Ramos (cell line): ENCODE data around the gene PTPA.
"Not testable (repeated sequence)": the region's sequence is repeated elsewhere in the genome, so short reads cannot be mapped to it uniquely, and the experiment has no call there.

ENCODE experiments used
- in situ Hi-C: fragments of 300-500 bp; cut with MboI; formaldehyde crosslinking; loops from one replicate; pipeline ENCODE4 v1.14.3; 2022; ENCODE audit warnings: low sequenced_read_pairs; ENCODE audit not compliant: unreplicated experiment

The PTPA gene

GRCh38 chr9:129108083-129108804 is 3.0 kb upstream of the PTPA start:
- in situ Hi-C loops: no loop called here

GRCh38 chr9:129108805-129109536 is 2.2 kb upstream of the PTPA start:
- in situ Hi-C loops: no loop called here

GRCh38 chr9:129109537-129109903 is 1.7 kb upstream of the PTPA start:
- in situ Hi-C loops: no loop called here

GRCh38 chr9:129109952-129110739 is 1.1 kb upstream of the PTPA start:
- in situ Hi-C loops: no loop called here

- in situ Hi-C loops: no loop called here
Observed at GRCh38 chr9:129111528-129112151, 425 bp downstream of the PTPA start.

GRCh38 chr9:129112526-129112925 is 1.3 kb downstream of the PTPA start:
- in situ Hi-C loops: not testable (repeated sequence)

- in situ Hi-C loops: no loop called here
Observed at GRCh38 chr9:129113645-129114304, 2.6 kb downstream of the PTPA start.

- in situ Hi-C loops: no loop called here
Observed at GRCh38 chr9:129118799-129119198, 7.6 kb downstream of the PTPA start.

GRCh38 chr9:129121483-129121882 is 10.3 kb downstream of the PTPA start:
- in situ Hi-C loops: no loop called here

GRCh38 chr9:129122133-129122532 is 10.9 kb downstream of the PTPA start:
- in situ Hi-C loops: no loop called here

GRCh38 chr9:129122976-129123375 is 11.8 kb downstream of the PTPA start:
- in situ Hi-C loops: not testable (repeated sequence)

- in situ Hi-C loops: loop anchor here (25.0 kb wide), 1 partner anchor 663 kb away; no protein-coding TSS in a partner anchor
Observed at GRCh38 chr9:129124506-129125069, 13.4 kb downstream of the PTPA start.

- in situ Hi-C loops: loop anchor here (25.0 kb wide), 1 partner anchor 662 kb away; no protein-coding TSS in a partner anchor
Observed at GRCh38 chr9:129125478-129125877, 14.3 kb downstream of the PTPA start.

GRCh38 chr9:129126749-129127618 is 15.8 kb downstream of the PTPA start:
- in situ Hi-C loops: loop anchor here (25.0 kb wide), 1 partner anchor 660 kb away; no protein-coding TSS in a partner anchor

GRCh38 chr9:129128689-129129088 is 17.5 kb downstream of the PTPA start:
- in situ Hi-C loops: loop anchor here (25.0 kb wide), 1 partner anchor 659 kb away; no protein-coding TSS in a partner anchor

- in situ Hi-C loops: loop anchor here (5.0 to 25.0 kb wide), 2 partner anchors 482 to 657 kb away; no protein-coding TSS in a partner anchor
Observed at GRCh38 chr9:129130271-129130670, 19.1 kb downstream of the PTPA start.

GRCh38 chr9:129130791-129131190 is 19.6 kb downstream of the PTPA start:
- in situ Hi-C loops: loop anchor here (5.0 to 25.0 kb wide), 2 partner anchors 482 to 657 kb away; no protein-coding TSS in a partner anchor
